H9 (cell line): Measurements from ENCODE around the gene ZBTB25. TPM values are rescaled to one million over a fixed set of nuclear protein-coding genes. Genes with fewer than 3 reads are reported as not detected.

Experiments used
- DNase-seq: peaks from one replicate; pipeline ENCODE4 v3.0.0-alpha.2; 2017
- H2AFZ ChIP-seq: one replicate; pipeline ENCODE4 v1.6.1; 2013; ENCODE audit warnings: mild to moderate bottlenecking, low read length, control low read depth, moderate library complexity
- H2AK5ac ChIP-seq: 2 replicates; pipeline ENCODE4 v1.6.1; 2013; ENCODE audit warnings: low read length, control low read depth, mixed read lengths; ENCODE audit not compliant: insufficient read length
- H2BK120ac ChIP-seq: one replicate; pipeline ENCODE4 v1.6.1; 2013; ENCODE audit warnings: low read depth, mild to moderate bottlenecking, low read length, control low read depth, inconsistent platforms; ENCODE audit not compliant: poor library complexity, severe bottlenecking
- H2BK12ac ChIP-seq: 2 replicates; pipeline ENCODE4 v1.6.1; 2013; ENCODE audit warnings: low read length, control low read depth, mixed read lengths, low read depth; ENCODE audit not compliant: insufficient read length
- H2BK15ac ChIP-seq: 2 replicates; pipeline ENCODE4 v1.6.1; 2013; ENCODE audit warnings: low read depth, low read length, control low read depth
- H2BK20ac ChIP-seq: one replicate; pipeline ENCODE4 v1.6.1; 2013; ENCODE audit warnings: low read depth, mild to moderate bottlenecking, low read length, control low read depth, inconsistent platforms; ENCODE audit not compliant: poor library complexity, severe bottlenecking
- H2BK5ac ChIP-seq: 2 replicates; pipeline ENCODE4 v1.6.1; 2013; ENCODE audit warnings: low read length, control low read depth, mixed read lengths; ENCODE audit not compliant: insufficient read length
- H3K14ac ChIP-seq: 2 replicates; pipeline ENCODE4 v1.6.1; 2013; ENCODE audit warnings: low read length, control low read depth; ENCODE audit not compliant: insufficient read depth
- H3K18ac ChIP-seq: 2 replicates; pipeline ENCODE4 v1.6.1; 2013; ENCODE audit warnings: low read depth, mild to moderate bottlenecking, mixed read lengths, low read length, control low read depth; ENCODE audit not compliant: insufficient read length
- H3K23ac ChIP-seq: 2 replicates; pipeline ENCODE4 v1.6.1; 2013; ENCODE audit warnings: low read length, control low read depth, mixed read lengths, low read depth; ENCODE audit not compliant: insufficient read length
- H3K23me2 ChIP-seq: 2 replicates; pipeline ENCODE4 v1.6.1; 2013; ENCODE audit warnings: low read depth, mild to moderate bottlenecking, mixed read lengths, low read length, control low read depth; ENCODE audit not compliant: insufficient read length, poor library complexity, severe bottlenecking
- H3K27ac ChIP-seq: 2 replicates; pipeline ENCODE4 v1.5.1; 2013; ENCODE audit warnings: low read length, control low read depth, mixed read lengths, low read depth; ENCODE audit not compliant: insufficient read length
- H3K27me3 ChIP-seq: 2 replicates; pipeline ENCODE4 v1.6.1; 2013; ENCODE audit warnings: low read length, control low read depth, inconsistent platforms; ENCODE audit not compliant: insufficient read depth
- H3K4ac ChIP-seq: 2 replicates; pipeline ENCODE4 v1.6.1; 2013; ENCODE audit warnings: low read depth, mild to moderate bottlenecking, control low read depth, inconsistent platforms, low read length, moderate library complexity
- H3K4me1 ChIP-seq: 2 replicates; pipeline ENCODE4 v1.6.1; 2013; ENCODE audit warnings: low read length, control low read depth, inconsistent platforms; ENCODE audit not compliant: insufficient read depth
- H3K4me2 ChIP-seq: 2 replicates; pipeline ENCODE4 v1.6.1; 2013; ENCODE audit warnings: low read length, control low read depth, mixed read lengths; ENCODE audit not compliant: insufficient read length, insufficient read depth
- H3K56ac ChIP-seq: 2 replicates; pipeline ENCODE4 v1.6.1; 2013; ENCODE audit warnings: low read depth, mild to moderate bottlenecking, mixed read lengths, low read length, control low read depth; ENCODE audit not compliant: insufficient read length
- H3K79me1 ChIP-seq: 2 replicates; pipeline ENCODE4 v1.6.1; 2013; ENCODE audit warnings: low read depth, mild to moderate bottlenecking, moderate library complexity, low read length, control low read depth, inconsistent platforms; ENCODE audit not compliant: insufficient read depth, poor library complexity, severe bottlenecking
- H3K79me2 ChIP-seq: 2 replicates; pipeline ENCODE4 v1.6.1; 2013; ENCODE audit warnings: low read length, control low read depth, inconsistent platforms; ENCODE audit not compliant: insufficient read depth
- H3K9ac ChIP-seq: 2 replicates; pipeline ENCODE4 v1.6.1; 2013; ENCODE audit warnings: low read length, control low read depth, mixed read lengths; ENCODE audit not compliant: insufficient read length; ENCODE audit errors: extremely low read depth
- H3K9me3 ChIP-seq: one replicate; pipeline ENCODE4 v1.6.1; 2013; ENCODE audit warnings: low read depth, low read length, inconsistent platforms; ENCODE audit not compliant: control insufficient read depth
- H3T11ph ChIP-seq: one replicate; pipeline ENCODE4 v1.6.1; 2013; ENCODE audit warnings: mild to moderate bottlenecking, low read length, control low read depth, inconsistent platforms
- H4K20me1 ChIP-seq: one replicate; pipeline ENCODE4 v1.6.1; 2013; ENCODE audit not compliant: control insufficient read depth, insufficient read length, insufficient read depth
- H4K5ac ChIP-seq: 2 replicates; pipeline ENCODE4 v1.6.1; 2013; ENCODE audit warnings: low read depth, mild to moderate bottlenecking, mixed read lengths, low read length, control low read depth; ENCODE audit not compliant: insufficient read length
- H4K8ac ChIP-seq: replicated peaks from 2 replicates; pipeline ENCODE4 v1.6.1; 2013; ENCODE audit warnings: low read length, control low read depth, mixed read lengths, low read depth; ENCODE audit not compliant: insufficient read length
- H4K91ac ChIP-seq: 2 replicates; pipeline ENCODE4 v1.6.1; 2013; ENCODE audit warnings: low read depth, mild to moderate bottlenecking, moderate library complexity, mixed read lengths, low read length, control low read depth; ENCODE audit not compliant: insufficient read length
- H3K27ac Mint-ChIP-seq, 3 experiments: 2 replicates in 2 of 3; 3 replicates in 1 of 3; pipeline ENCODE4 v1.8.0; 2020 to 2021; ENCODE audit warnings: mixed read lengths in 3 of 3, mild to moderate bottlenecking in 1 of 3, moderate library complexity in 1 of 3
- H3K27me3 Mint-ChIP-seq: 2 replicates; pipeline ENCODE4 v1.8.0; 2021; ENCODE audit warnings: low read depth, mild to moderate bottlenecking, moderate library complexity, mixed read lengths
- H3K36me3 Mint-ChIP-seq, 3 experiments: 2 replicates in 2 of 3; 3 replicates in 1 of 3; pipeline ENCODE4 v1.8.0; 2020 to 2021; ENCODE audit warnings: low read depth in 3 of 3, mixed read lengths in 3 of 3; ENCODE audit not compliant: insufficient read depth in 1 of 3
- H3K4me1 Mint-ChIP-seq, 2 experiments: 2 replicates each; pipeline ENCODE4 v1.8.0; 2020; ENCODE audit warnings: mixed read lengths in 2 of 2
- H3K4me3 Mint-ChIP-seq, 2 experiments: 2 replicates in 1 of 2; 3 replicates in 1 of 2; pipeline ENCODE4 v1.8.0; 2020 to 2021; ENCODE audit warnings: mild to moderate bottlenecking in 2 of 2, mixed read lengths in 2 of 2, moderate library complexity in 1 of 2
- H3K9me3 Mint-ChIP-seq, 2 experiments: 2 replicates in 1 of 2; 3 replicates in 1 of 2; pipeline ENCODE4 v1.8.0; 2020; ENCODE audit warnings: mild to moderate bottlenecking in 2 of 2, mixed read lengths in 2 of 2, moderate library complexity in 1 of 2
- CTCF ChIP-seq: fragments of 200-600 bp; sonication (generic); conservative IDR thresholded peaks from 3 replicates; pipeline ENCODE4 v1.8.0; 2021; ENCODE audit warnings: antibody characterized with exemption, mild to moderate bottlenecking
- WGBS: extraction: QIAGEN DNeasy Blood & Tissue Kit; methylation state at CpG from one replicate; pipeline ENCODE4 v1.1.7; 2013; ENCODE audit warnings: missing lambda C conversion rate, low lambda C conversion rate, mixed read lengths; ENCODE audit not compliant: insufficient read length; ENCODE audit errors: extremely low coverage; 5-methylcytosine and 5-hydroxymethylcytosine counted together
- total RNA-seq: library from RNA; stranded (reverse); gene quantifications from 2 replicates; pipeline ENCODE4 v1.2.1, GENCODE V29; 2021

Gene ZBTB25
- total RNA-seq, 1 experiment from 2014 or later, result 8.2 TPM

GRCh38 chr14:64491637-64492036 is 12.0 kb downstream of the ZBTB25 start:
- no peak overlapping the region for H2BK5ac ChIP-seq
- WGBS, result no CpG with 5 or more reads among the region's 2 CpGs
- H2AFZ ChIP-seq, result no peak overlapping the region
- no peak overlapping the region for H3K27ac ChIP-seq
- H3K27ac Mint-ChIP-seq, result 0 out of 7 replicates have a peak overlapping the region, but pooled peaks of 1 of the 3 experiments have one; percentile 3
- no peak overlapping the region for H4K8ac ChIP-seq
- no peak overlapping the region for H2BK15ac ChIP-seq
- no peak for TF ChIP-seq CTCF
- H4K20me1 ChIP-seq, result no peaks in the 10 kb centered on the region
- H3K27me3 ChIP-seq, result no peaks in the 10 kb centered on the region
- no peak overlapping the region for H2BK20ac ChIP-seq
- H3K4me3 Mint-ChIP-seq, result no peak overlapping the region
- no peak overlapping the region for H3K4ac ChIP-seq
- H3K18ac ChIP-seq, result no peak overlapping the region
- H2AK5ac ChIP-seq, result no peak overlapping the region
- no peak overlapping the region for H3K56ac ChIP-seq
- DNase-seq, result no peak
- H3K36me3 Mint-ChIP-seq, result peaks cover 9 to 35% (median 22%) of the 10 kb centered on the region in 3 experiments; a peak in 6 of 7 replicates
- no peak overlapping the region for H3K4me2 ChIP-seq
- peaks cover 6% of the 10 kb centered on the region for H3K79me1 ChIP-seq
- H3K9me3 Mint-ChIP-seq, result no peaks in the 10 kb centered on the region
- no peak overlapping the region for H3T11ph ChIP-seq
- H3K27me3 Mint-ChIP-seq, result no peaks in the 10 kb centered on the region
- no peaks in the 10 kb centered on the region for H3K9me3 ChIP-seq
- H3K23me2 ChIP-seq, result no peaks in the 10 kb centered on the region
- H3K79me2 ChIP-seq, result no peaks in the 10 kb centered on the region
- no peak overlapping the region for H3K23ac ChIP-seq
- H3K9ac ChIP-seq, result no peak overlapping the region
- no peaks in the 10 kb centered on the region for H3K4me1 ChIP-seq
- H2BK12ac ChIP-seq, result no peak overlapping the region
- no peak overlapping the region for H4K5ac ChIP-seq
- no peaks in the 10 kb centered on the region for H3K4me1 Mint-ChIP-seq
- H4K91ac ChIP-seq, result no peak overlapping the region
- no peak overlapping the region for H3K14ac ChIP-seq
- H2BK120ac ChIP-seq, result no peak overlapping the region
